NCI-H1048 (cell line): ENCODE measurements around the gene SORCS2.

Experiments used
- DNase-seq: peaks from one replicate; lab custom pipeline; 2025; lab: John Stamatoyannopoulos, UW

SORCS2 gene

GRCh38 chr4:7415927-7416686 is 223.8 kb downstream of the SORCS2 start:
- DNase-seq: no peak

GRCh38 chr4:7416745-7417432 is 224.6 kb downstream of the SORCS2 start:
- no peak for DNase-seq

- DNase-seq: no peak
These were observed 225.3 kb downstream of the SORCS2 start for GRCh38 chr4:7417639-7418038.

- DNase-seq: no peak
These were observed 226.0 kb downstream of the SORCS2 start for GRCh38 chr4:7418131-7418943.

GRCh38 chr4:7419961-7420660 is 227.8 kb downstream of the SORCS2 start:
- no peak for DNase-seq

GRCh38 chr4:7420661-7421040 is 228.3 kb downstream of the SORCS2 start:
- no peak for DNase-seq

GRCh38 chr4:7421356-7422150 is 229.2 kb downstream of the SORCS2 start:
- DNase-seq: no peak

GRCh38 chr4:7422151-7422897 is 230.0 kb downstream of the SORCS2 start:
- no peak for DNase-seq

GRCh38 chr4:7422898-7423180 is 230.5 kb downstream of the SORCS2 start:
- DNase-seq: no peak

- DNase-seq: no peak
These were observed 231.1 kb downstream of the SORCS2 start for GRCh38 chr4:7423391-7423790.

GRCh38 chr4:7423801-7424552 is 231.6 kb downstream of the SORCS2 start:
- no peak for DNase-seq

GRCh38 chr4:7424553-7425111 is 232.3 kb downstream of the SORCS2 start:
- no peak for DNase-seq

- no peak for DNase-seq
These were observed 232.8 kb downstream of the SORCS2 start for GRCh38 chr4:7425124-7425523.

GRCh38 chr4:7425591-7426468 is 233.5 kb downstream of the SORCS2 start:
- DNase-seq: no peak

- DNase-seq: no peak
These were observed 234.3 kb downstream of the SORCS2 start for GRCh38 chr4:7426525-7427171.

GRCh38 chr4:7427361-7427760 is 235.0 kb downstream of the SORCS2 start:
- no peak for DNase-seq

- DNase-seq: no peak
These were observed 235.5 kb downstream of the SORCS2 start for GRCh38 chr4:7427831-7428260.
